Activated B cell treated with CpG ODN at 0.5 μM for 24 hours (primary cell): ENCODE results near the gene DCN. TPM values are rescaled to one million over a fixed set of nuclear protein-coding genes. Genes with fewer than 3 reads are reported as not detected.

ENCODE experiments used
- ATAC-seq: fragments of 200-7000 bp; cut with Tn5 transposase; one replicate; pipeline ENCODE4 v1.10.0; 2021; ENCODE audit warnings: low read depth, mild to moderate bottlenecking, moderate library complexity
- CTCF ChIA-PET: fragments of 350-600 bp; sonication (Branson Sonifier 250); formaldehyde crosslinking; loops from one replicate; lab custom pipeline; 2021; ENCODE audit warnings: antibody characterized with exemption; lab: Charles Lee
- POLR2A ChIA-PET: fragments of 350-600 bp; sonication (Branson Sonifier 250); formaldehyde crosslinking; loops from one replicate; lab custom pipeline; 2021; ENCODE audit warnings: antibody characterized with exemption; lab: Charles Lee
- DNase-seq: peaks from one replicate; pipeline ENCODE4 v3.0.0; 2022
- H3K27ac Mint-ChIP-seq: one replicate; pipeline ENCODE4 v1.8.0; 2020; ENCODE audit warnings: mixed read lengths
- H3K27me3 Mint-ChIP-seq: one replicate; pipeline ENCODE4 v1.8.0; 2021; ENCODE audit warnings: mixed read lengths
- H3K36me3 Mint-ChIP-seq: one replicate; pipeline ENCODE4 v1.8.0; 2021; ENCODE audit warnings: low read depth, mixed read lengths
- H3K4me1 Mint-ChIP-seq: one replicate; pipeline ENCODE4 v1.8.0; 2021; ENCODE audit warnings: mixed read lengths
- H3K4me3 Mint-ChIP-seq: one replicate; pipeline ENCODE4 v1.8.0; 2020; ENCODE audit warnings: mild to moderate bottlenecking, mixed read lengths
- H3K9me3 Mint-ChIP-seq: one replicate; pipeline ENCODE4 v1.8.0; 2020; ENCODE audit warnings: mixed read lengths
- intact Hi-C: fragments of 100-400 bp; cut with micrococcal nuclease; formaldehyde crosslinking; loops from one replicate; pipeline ENCODE4 v1.15.1; 2024
- total RNA-seq: library from RNA; stranded (reverse); gene quantifications from 2 replicates; pipeline ENCODE4 v1.2.3, GENCODE V29; 2022
- TF ChIP-seq, protein P1 (sequence below): fragments of 200-600 bp; IDR thresholded peaks from one replicate; pipeline ENCODE4 v1.8.0; 2022; ENCODE audit warnings: antibody characterized with exemption, mild to moderate bottlenecking

The DCN gene
- total RNA-seq, 1 donor from 2014 or later = not detected

DNA sequence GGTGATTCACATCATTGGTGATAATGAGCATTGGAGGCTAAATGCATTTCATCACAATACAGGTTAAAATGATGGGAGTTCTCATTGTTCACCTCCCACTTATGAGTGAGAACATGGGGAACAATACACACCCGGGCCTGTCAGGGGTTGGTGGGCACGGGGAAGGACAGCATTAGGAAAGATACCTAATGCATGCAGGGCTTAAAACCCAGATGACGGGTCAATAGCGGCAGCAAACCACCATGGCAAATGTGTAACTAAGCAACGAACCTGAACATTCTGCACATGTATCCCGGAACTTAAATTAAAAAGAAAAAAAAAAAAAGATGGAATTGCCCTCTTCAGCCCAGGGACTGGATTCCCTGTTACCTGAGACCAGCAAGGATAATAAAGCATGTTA, 69.0 kb downstream of the DCN start:
- no peak for ATAC-seq
- intact Hi-C loops = no loop called here

DNA sequence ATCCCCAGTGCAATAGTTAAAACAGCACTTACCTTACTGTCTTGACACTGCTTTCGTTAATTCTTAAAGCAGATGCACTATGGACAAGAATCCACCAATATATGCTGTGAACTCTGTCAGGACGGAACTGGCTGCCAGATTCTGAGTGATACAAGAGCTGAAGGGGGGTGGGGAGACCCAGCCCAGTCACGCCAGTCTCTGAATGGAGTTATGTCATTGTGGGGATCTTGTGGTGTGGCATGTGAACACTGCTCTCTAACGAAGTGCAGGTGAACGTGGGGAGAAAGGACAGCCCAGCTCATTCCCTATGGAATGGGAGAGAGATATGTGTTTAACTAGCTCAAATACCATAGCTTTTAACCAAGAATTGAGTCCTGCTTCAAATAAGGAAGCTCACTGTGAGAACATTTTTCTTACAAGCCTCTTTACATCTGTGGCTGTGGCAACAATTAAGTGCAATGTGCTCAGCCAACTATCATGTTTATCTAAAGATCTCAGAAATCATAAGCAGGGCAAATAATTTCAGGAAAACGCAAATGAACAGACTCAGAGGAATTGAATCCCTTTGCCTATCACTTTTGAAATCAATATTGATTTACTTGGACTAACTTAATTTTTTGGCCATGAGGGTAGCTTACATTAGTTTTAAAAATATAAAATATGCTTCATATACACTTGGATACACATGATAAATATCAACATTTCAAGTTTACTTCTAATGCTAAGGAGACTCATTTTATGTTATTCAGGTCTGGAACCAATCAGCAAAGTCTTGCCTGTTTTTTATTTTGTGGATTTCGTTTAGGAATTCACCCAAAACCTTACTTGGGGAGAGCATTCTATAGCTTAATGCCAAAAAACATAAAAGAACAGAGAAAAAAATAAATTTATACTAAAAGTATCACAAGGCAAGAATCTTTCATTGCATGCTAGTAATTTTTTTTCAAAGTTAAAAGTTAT, 71.0 kb downstream of the DCN start, which contains the start of gene LUM:
TSS of gene LUM (minus strand) at position 129 of the 960 bp plus-strand sequence. CDS start 2,515 bp downstream, outside the sequence.
- Mint-ChIP-seq H3K27me3 (no peaks in the 10 kb centered on the region), H3K4me3 (no peak within 1 kb of the TSS), H3K27ac (no peak within 1 kb of the TSS), H3K4me1 (no peaks in the 10 kb centered on the region), H3K9me3 (no peaks in the 10 kb centered on the region), H3K36me3 (no peaks in the 10 kb centered on the region)
- DNase-seq (no peak), ATAC-seq (no peak)
- ChIA-PET CTCF (no interaction called here), POLR2A (no interaction called here)
- intact Hi-C loops = no loop called here
- TF ChIP-seq, protein P1, sequence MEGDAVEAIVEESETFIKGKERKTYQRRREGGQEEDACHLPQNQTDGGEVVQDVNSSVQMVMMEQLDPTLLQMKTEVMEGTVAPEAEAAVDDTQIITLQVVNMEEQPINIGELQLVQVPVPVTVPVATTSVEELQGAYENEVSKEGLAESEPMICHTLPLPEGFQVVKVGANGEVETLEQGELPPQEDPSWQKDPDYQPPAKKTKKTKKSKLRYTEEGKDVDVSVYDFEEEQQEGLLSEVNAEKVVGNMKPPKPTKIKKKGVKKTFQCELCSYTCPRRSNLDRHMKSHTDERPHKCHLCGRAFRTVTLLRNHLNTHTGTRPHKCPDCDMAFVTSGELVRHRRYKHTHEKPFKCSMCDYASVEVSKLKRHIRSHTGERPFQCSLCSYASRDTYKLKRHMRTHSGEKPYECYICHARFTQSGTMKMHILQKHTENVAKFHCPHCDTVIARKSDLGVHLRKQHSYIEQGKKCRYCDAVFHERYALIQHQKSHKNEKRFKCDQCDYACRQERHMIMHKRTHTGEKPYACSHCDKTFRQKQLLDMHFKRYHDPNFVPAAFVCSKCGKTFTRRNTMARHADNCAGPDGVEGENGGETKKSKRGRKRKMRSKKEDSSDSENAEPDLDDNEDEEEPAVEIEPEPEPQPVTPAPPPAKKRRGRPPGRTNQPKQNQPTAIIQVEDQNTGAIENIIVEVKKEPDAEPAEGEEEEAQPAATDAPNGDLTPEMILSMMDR = no peak

More for the DNA sequence above, 69.0 kb downstream of the DCN start:
- no peak overlapping the region for H3K4me3 Mint-ChIP-seq
- H3K27me3 Mint-ChIP-seq = no peaks in the 10 kb centered on the region
- no peak for DNase-seq
- ChIA-PET POLR2A (no interaction called here), CTCF (no interaction called here)
- H3K36me3 Mint-ChIP-seq = no peaks in the 10 kb centered on the region
- TF ChIP-seq, protein P1 = no peak
- H3K27ac Mint-ChIP-seq = no peak overlapping the region
- no peaks in the 10 kb centered on the region for H3K4me1 Mint-ChIP-seq
- H3K9me3 Mint-ChIP-seq = no peaks in the 10 kb centered on the region

DNA sequence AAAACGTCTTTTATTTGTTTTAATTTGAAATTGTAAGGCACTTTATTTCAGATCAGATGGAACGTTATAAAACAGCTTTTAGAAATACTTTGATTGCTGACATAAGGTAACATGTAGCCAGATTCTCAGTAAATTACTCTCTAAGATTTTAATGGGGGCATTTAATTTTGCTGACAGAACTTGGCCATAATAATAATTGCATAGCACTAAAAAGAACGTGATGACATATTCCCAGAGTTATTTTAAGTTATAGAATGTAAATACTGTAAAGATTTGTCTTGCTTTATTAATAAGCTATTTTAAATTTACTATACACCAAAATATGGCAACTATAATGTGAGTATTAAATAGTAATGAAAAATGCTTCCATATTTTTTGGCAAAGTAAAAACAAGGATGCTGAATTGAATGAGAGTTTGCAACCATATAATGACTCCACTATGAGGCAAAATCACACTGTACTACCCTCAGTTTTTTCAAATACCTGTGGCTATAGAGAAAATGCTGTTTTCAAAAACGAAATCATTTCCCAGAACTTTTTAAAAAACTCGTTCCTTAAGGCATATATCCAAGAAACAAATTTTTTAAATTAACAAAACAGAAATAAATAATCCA, 72.2 kb downstream of the DCN start:
- CTCF ChIA-PET = no interaction called here
- POLR2A ChIA-PET = no interaction called here
- no peaks in the 10 kb centered on the region for H3K27me3 Mint-ChIP-seq
- H3K9me3 Mint-ChIP-seq = no peaks in the 10 kb centered on the region
- TF ChIP-seq, protein P1 = no peak
- intact Hi-C loops = no loop called here
- DNase-seq (no peak), ATAC-seq (no peak)
- H3K4me1 Mint-ChIP-seq = no peaks in the 10 kb centered on the region
- no peak overlapping the region for H3K27ac Mint-ChIP-seq
- H3K4me3 Mint-ChIP-seq = no peak overlapping the region
- no peaks in the 10 kb centered on the region for H3K36me3 Mint-ChIP-seq

DNA sequence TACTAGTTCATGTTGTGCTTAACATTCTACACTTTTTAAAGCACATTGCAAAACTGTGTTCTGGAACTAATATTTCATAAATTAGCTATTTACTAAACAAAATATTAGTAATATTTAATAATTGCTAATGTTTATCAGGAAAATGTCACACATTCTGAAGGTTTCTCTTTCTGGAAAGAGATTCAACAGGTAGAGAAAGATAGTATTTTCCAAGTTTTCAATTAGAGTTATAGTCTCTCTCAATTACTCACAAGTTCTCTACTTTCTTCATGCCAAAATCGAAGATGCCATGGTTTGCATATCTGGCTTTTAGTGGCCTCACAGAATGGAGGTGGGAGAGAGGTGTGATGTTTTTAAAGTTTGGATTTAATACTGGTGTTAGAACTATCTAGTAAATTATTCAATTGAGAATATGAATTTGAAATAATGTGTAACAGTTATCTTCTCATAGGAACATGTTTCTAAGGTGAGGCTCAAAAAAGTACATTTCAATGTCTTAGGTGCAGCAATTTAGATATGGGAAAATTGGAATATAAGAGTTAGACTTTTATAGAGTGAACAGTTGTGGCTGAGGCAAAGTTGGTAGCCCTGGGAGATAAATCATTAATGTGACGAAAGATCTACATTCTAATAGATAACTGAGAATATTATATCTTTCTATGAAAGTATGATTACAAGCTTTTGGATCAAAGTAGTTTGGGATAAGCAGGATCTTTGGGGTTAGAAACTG, 72.9 kb downstream of the DCN start:
- no peaks in the 10 kb centered on the region for H3K4me1 Mint-ChIP-seq
- no peak overlapping the region for H3K4me3 Mint-ChIP-seq
- ChIA-PET POLR2A (no interaction called here), CTCF (no interaction called here)
- H3K9me3 Mint-ChIP-seq = no peaks in the 10 kb centered on the region
- DNase-seq (no peak), ATAC-seq (no peak)
- H3K27ac Mint-ChIP-seq = no peak overlapping the region
- H3K36me3 Mint-ChIP-seq = no peaks in the 10 kb centered on the region
- TF ChIP-seq, protein P1 = no peak
- no peaks in the 10 kb centered on the region for H3K27me3 Mint-ChIP-seq
- intact Hi-C loops = no loop called here
